ENCODE data around the gene LBP. TPM values are rescaled to one million over a fixed set of nuclear protein-coding genes. Genes with fewer than 3 reads are reported as not detected.

Gene LBP
- total RNA-seq, 1 experiment from 2014 or later, result 0.52 TPM

- no peaks in the 10 kb centered on the region for H3K4me1 ChIP-seq (ENCODE audit: insufficient read depth, low read length)
- Mint-ChIP-seq H3K36me3 (ENCODE audit: insufficient read depth in 1 of 3, low read depth in 3 of 3) (peaks cover 14 to 28% (median 15%) of the 10 kb centered on the region in 3 experiments), H3K27me3 (ENCODE audit: low read depth) (no peaks in the 10 kb centered on the region), H3K27ac (no peak overlapping the region), H3K9me3 (peaks cover 12 to 24% of the 10 kb centered on the region in 2 experiments; a peak in 4 of 5 replicates), H3K4me3 (no peak overlapping the region), H3K4me1 (no peaks in the 10 kb centered on the region)
- no CpG with 5 or more reads among the region's 5 CpGs for WGBS (ENCODE audit: extremely low coverage, insufficient read length, low lambda C conversion rate)
- H4K20me1 ChIP-seq (ENCODE audit: control insufficient read depth, insufficient read depth, insufficient read length), result no peaks in the 10 kb centered on the region
- H3K18ac ChIP-seq (ENCODE audit: insufficient read length, low read depth, low read length), result no peak overlapping the region
- no peak overlapping the region for H3K14ac ChIP-seq (ENCODE audit: insufficient read depth, low read length)
- no peak overlapping the region for H3K23ac ChIP-seq (ENCODE audit: insufficient read length, low read depth, low read length)
- H3K23me2 ChIP-seq (ENCODE audit: insufficient read length, low read depth, low read length, poor library complexity, severe bottlenecking), result no peaks in the 10 kb centered on the region
- no peak overlapping the region for H2AK5ac ChIP-seq (ENCODE audit: insufficient read length, low read length)
- no peak for DNase-seq
- H2BK15ac ChIP-seq (ENCODE audit: low read depth, low read length), result no peak overlapping the region
- no peak overlapping the region for H2BK120ac ChIP-seq (ENCODE audit: low read depth, low read length, poor library complexity, severe bottlenecking)
- no peak overlapping the region for H4K91ac ChIP-seq (ENCODE audit: insufficient read length, low read depth, low read length)
- TF ChIP-seq CTCF (conservative IDR thresholded peaks at IDR 0.05), result no peak
- H3K56ac ChIP-seq (ENCODE audit: insufficient read length, low read depth, low read length), result no peak overlapping the region
- no peak overlapping the region for H3K4ac ChIP-seq (ENCODE audit: low read depth, low read length)
- no peak overlapping the region for H3K27ac ChIP-seq (ENCODE audit: insufficient read length, low read depth, low read length)
- H2AFZ ChIP-seq (ENCODE audit: low read length), result no peak overlapping the region
- no peak overlapping the region for H2BK12ac ChIP-seq (ENCODE audit: insufficient read length, low read depth, low read length)
- H3K79me2 ChIP-seq (ENCODE audit: insufficient read depth, low read length), result no peaks in the 10 kb centered on the region
- H2BK20ac ChIP-seq (ENCODE audit: low read depth, low read length, poor library complexity, severe bottlenecking), result no peak overlapping the region
- H4K5ac ChIP-seq (ENCODE audit: insufficient read length, low read depth, low read length), result no peak overlapping the region
- H3K4me2 ChIP-seq (ENCODE audit: insufficient read depth, insufficient read length, low read length), result no peak overlapping the region
- H3K27me3 ChIP-seq (ENCODE audit: insufficient read depth, low read length), result no peaks in the 10 kb centered on the region
- H3K79me1 ChIP-seq (ENCODE audit: insufficient read depth, low read depth, low read length, poor library complexity, severe bottlenecking), result no peaks in the 10 kb centered on the region
- H3T11ph ChIP-seq (ENCODE audit: low read length), result no peak overlapping the region
- no peak overlapping the region for H4K8ac ChIP-seq (replicated peaks; ENCODE audit: insufficient read length, low read depth, low read length)
- no peak overlapping the region for H2BK5ac ChIP-seq (ENCODE audit: insufficient read length, low read length)
- no peak overlapping the region for H3K9ac ChIP-seq (ENCODE audit: extremely low read depth, insufficient read length, low read length)
- H3K9me3 ChIP-seq (ENCODE audit: control insufficient read depth, low read depth, low read length), result no peaks in the 10 kb centered on the region
Observed at GRCh38 chr20:38402089-38402488, 55.8 kb downstream of the LBP start.

Data from H9 (cell line).